PC-9 (cell line): ENCODE data around the gene APBA2. TPM values are rescaled to one million over a fixed set of nuclear protein-coding genes. Genes with fewer than 3 reads are reported as not detected.

Source experiments
- BruUV-seq: library from RNA; stranded (reverse); fragments of 400-500 nt; replicated peaks from 2 replicates; lab custom pipeline; 2021; lab: Mats Ljungman, UMichigan
- CTCF ChIA-PET: fragments of 300-600 bp; sonication (Branson Sonifier 250); formaldehyde crosslinking; loops from one replicate; lab custom pipeline; 2022; ENCODE audit warnings: antibody characterized with exemption; lab: Charles Lee
- POLR2A ChIA-PET: fragments of 300-600 bp; sonication (Branson Sonifier 250); formaldehyde crosslinking; loops from one replicate; lab custom pipeline; 2022; ENCODE audit warnings: antibody characterized with exemption; ENCODE audit not compliant: unreplicated experiment; lab: Charles Lee
- DNase-seq, 2 experiments: peaks; one replicate each; pipeline versions ENCODE4 v3.0.0 to v3.0.0-alpha.2; 2015 to 2022; ENCODE audit warnings: mixed read lengths in 1 of 2
- H2AFZ ChIP-seq: fragments of 200-600 bp; sonication (generic); 2 replicates; pipeline ENCODE4 v1.8.1; 2017; ENCODE audit warnings: antibody characterized with exemption
- H3F3A ChIP-seq: fragments of 200-600 bp; sonication (generic); 2 replicates; pipeline ENCODE4 v1.8.1; 2017; ENCODE audit warnings: antibody characterized with exemption, mild to moderate bottlenecking, low read depth; ENCODE audit not compliant: insufficient read depth
- H3K27ac ChIP-seq: fragments of 200-600 bp; sonication (generic); 2 replicates; pipeline ENCODE4 v1.6.1; 2016; ENCODE audit warnings: mixed run types
- H3K27me3 ChIP-seq: fragments of 200-600 bp; sonication (generic); 2 replicates; pipeline ENCODE4 v1.6.1; 2016; ENCODE audit warnings: low read depth, mixed run types; ENCODE audit not compliant: insufficient read depth
- H3K36me3 ChIP-seq: fragments of 200-600 bp; sonication (generic); 2 replicates; pipeline ENCODE4 v1.6.1; 2016; ENCODE audit warnings: low read depth, mixed run types
- H3K4me1 ChIP-seq: fragments of 200-600 bp; sonication (generic); replicated peaks from 2 replicates; pipeline ENCODE4 v1.6.1; 2016; ENCODE audit warnings: mixed run types; ENCODE audit not compliant: insufficient read depth
- H3K4me2 ChIP-seq: fragments of 200-600 bp; sonication (generic); 2 replicates; pipeline ENCODE4 v1.6.1; 2017; ENCODE audit warnings: mixed run types
- H3K4me3 ChIP-seq: fragments of 200-600 bp; sonication (generic); 2 replicates; pipeline ENCODE4 v1.6.1; 2016; ENCODE audit warnings: mixed run types
- H3K79me2 ChIP-seq: fragments of 200-600 bp; sonication (generic); 2 replicates; pipeline ENCODE4 v1.6.1; 2017; ENCODE audit warnings: low read depth, mixed run types
- H3K9me2 ChIP-seq: fragments of 200-600 bp; sonication (generic); 2 replicates; pipeline ENCODE4 v1.8.1; 2017; ENCODE audit warnings: mild to moderate bottlenecking; ENCODE audit not compliant: insufficient read depth
- H3K9me3 ChIP-seq: fragments of 200-600 bp; sonication (generic); 2 replicates; pipeline ENCODE4 v1.8.1; 2016; ENCODE audit warnings: low read depth; ENCODE audit not compliant: insufficient read depth
- H4K20me1 ChIP-seq: fragments of 200-600 bp; sonication (generic); 2 replicates; pipeline ENCODE4 v1.8.1; 2017; ENCODE audit not compliant: insufficient read depth
- CTCF ChIP-seq: fragments of 200-600 bp; sonication (generic); conservative IDR thresholded peaks from 2 replicates; pipeline ENCODE4 v1.6.1; 2017; ENCODE audit warnings: mixed run types, antibody characterized with exemption, mild to moderate bottlenecking, moderate library complexity
- EZH2 ChIP-seq: fragments of 200-600 bp; sonication (generic); IDR thresholded peaks from 2 replicates; pipeline ENCODE4 v1.8.0; 2017; ENCODE audit warnings: antibody characterized with exemption, low read depth
- intact Hi-C: fragments of 100-400 bp; cut with micrococcal nuclease; formaldehyde crosslinking; loops from one replicate; pipeline ENCODE4 v1.10.0; 2022; ENCODE audit not compliant: unreplicated experiment
- total RNA-seq: library from RNA; stranded (reverse); gene quantifications from 2 replicates; pipeline ENCODE4 v1.2.3, GENCODE V29; 2021

Gene APBA2
- total RNA-seq, 1 experiment from 2014 or later = not detected

GRCh38 chr15:28919201-28919635 lies 33.4 kb downstream of the APBA2 start:
- DNase-seq = no peak
- TF ChIP-seq CTCF (no peak), EZH2 (no peak)
- Histone ChIP-seq H3K79me2 (no peaks in the 10 kb centered on the region), H3K4me3 (no peak overlapping the region), H3K27ac (no peak overlapping the region), H3K27me3 (peaks cover 14% of the 10 kb centered on the region; the same call in 1 of the 2 replicates), H3K4me2 (no peak overlapping the region), H2AFZ (no peak overlapping the region), H3F3A (no peaks in the 10 kb centered on the region), H4K20me1 (no peaks in the 10 kb centered on the region), H3K9me2 (no peaks in the 10 kb centered on the region), H3K36me3 (no peaks in the 10 kb centered on the region), H3K9me3 (no peaks in the 10 kb centered on the region), H3K4me1 (no peaks in the 10 kb centered on the region)
- BruUV-seq = no TSS peak
- POLR2A ChIA-PET = no interaction called here
- intact Hi-C loops = no loop called here
- CTCF ChIA-PET = no interaction called here

GRCh38 chr15:28919679-28920655 lies 34.2 kb downstream of the APBA2 start:
- Histone ChIP-seq H3K79me2 (no peaks in the 10 kb centered on the region), H3K27me3 (peaks cover 16% of the 10 kb centered on the region), H3F3A (no peaks in the 10 kb centered on the region), H2AFZ (no peak overlapping the region), H3K4me3 (no peak overlapping the region), H3K36me3 (no peaks in the 10 kb centered on the region), H3K4me2 (no peak overlapping the region), H4K20me1 (no peaks in the 10 kb centered on the region), H3K9me3 (no peaks in the 10 kb centered on the region), H3K9me2 (no peaks in the 10 kb centered on the region), H3K27ac (no peak overlapping the region), H3K4me1 (no peaks in the 10 kb centered on the region)
- no peak for DNase-seq
- BruUV-seq = no TSS peak
- TF ChIP-seq CTCF = no peak
- TF ChIP-seq EZH2 = no peak
- intact Hi-C loops = no loop called here
- ChIA-PET POLR2A (no interaction called here), CTCF (no interaction called here)

- Histone ChIP-seq H3K4me1 (no peaks in the 10 kb centered on the region), H3K9me3 (no peaks in the 10 kb centered on the region), H3K79me2 (no peaks in the 10 kb centered on the region), H3K4me3 (no peak overlapping the region), H4K20me1 (no peaks in the 10 kb centered on the region), H3F3A (no peaks in the 10 kb centered on the region), H3K9me2 (no peaks in the 10 kb centered on the region), H3K4me2 (no peak overlapping the region), H3K36me3 (no peaks in the 10 kb centered on the region), H2AFZ (no peak overlapping the region), H3K27ac (no peak overlapping the region), H3K27me3 (peaks cover 17% of the 10 kb centered on the region)
- ChIA-PET CTCF (no interaction called here), POLR2A (no interaction called here)
- TF ChIP-seq CTCF = no peak
- TF ChIP-seq EZH2 = no peak
- BruUV-seq = no TSS peak
- intact Hi-C loops = no loop called here
- DNase-seq = no peak
These were observed 35.1 kb downstream of the APBA2 start for GRCh38 chr15:28920781-28921331.
